Measurements from ENCODE around the gene COQ5. TPM values are rescaled to one million over a fixed set of nuclear protein-coding genes. Genes with fewer than 3 reads are reported as not detected.
A peak's percentile ranks its signal among the peaks of the same experiment; 100 is the strongest.

COQ5 gene
- total RNA-seq, 1 experiment from 2014 or later = 33.8 TPM

DNA sequence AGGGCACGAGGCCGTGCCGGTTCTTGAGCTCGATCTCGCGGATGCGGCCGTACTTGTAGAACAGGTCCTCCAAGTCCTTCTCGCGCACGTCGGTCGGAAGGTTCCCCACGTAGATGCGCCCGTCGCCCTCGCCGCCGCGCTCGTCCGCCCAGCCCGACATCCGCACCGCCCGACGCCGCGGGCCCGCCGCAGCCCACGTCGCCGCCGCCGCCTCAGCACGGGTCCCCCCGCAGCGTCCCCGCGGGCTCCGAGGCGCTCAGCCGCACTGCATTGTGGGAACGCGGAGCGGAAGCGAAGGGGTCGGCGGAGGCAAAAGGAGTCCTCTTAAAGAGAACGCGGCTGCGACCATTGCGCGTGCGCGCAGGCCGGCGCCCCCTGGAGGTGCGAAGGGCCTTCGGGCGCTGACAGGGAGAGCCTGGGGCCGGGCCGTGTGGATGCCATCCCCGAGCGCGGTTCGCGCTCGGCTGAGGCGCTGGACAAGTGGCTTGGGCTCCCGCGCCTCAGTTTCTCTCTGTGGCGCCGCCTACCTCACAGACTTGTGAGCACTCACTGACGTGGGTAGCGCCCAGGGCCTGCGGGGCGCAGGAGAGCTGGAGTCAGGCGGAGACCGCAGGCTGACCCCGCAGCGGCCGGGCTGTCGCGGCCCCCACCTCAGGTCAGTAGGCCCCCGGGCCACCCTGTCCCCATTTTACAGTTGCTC, 59.4 kb downstream of the COQ5 start, which contains the start of gene SRSF9:
TSS of gene SRSF9 (minus strand) at position 299 of the 700 bp plus-strand sequence. CDS start at position 160, 139 bp downstream.
- DNase-seq = peak; percentile 98
- no TSS peak for BruUV-seq (replicated peaks)
- TF ChIP-seq, protein P1, sequence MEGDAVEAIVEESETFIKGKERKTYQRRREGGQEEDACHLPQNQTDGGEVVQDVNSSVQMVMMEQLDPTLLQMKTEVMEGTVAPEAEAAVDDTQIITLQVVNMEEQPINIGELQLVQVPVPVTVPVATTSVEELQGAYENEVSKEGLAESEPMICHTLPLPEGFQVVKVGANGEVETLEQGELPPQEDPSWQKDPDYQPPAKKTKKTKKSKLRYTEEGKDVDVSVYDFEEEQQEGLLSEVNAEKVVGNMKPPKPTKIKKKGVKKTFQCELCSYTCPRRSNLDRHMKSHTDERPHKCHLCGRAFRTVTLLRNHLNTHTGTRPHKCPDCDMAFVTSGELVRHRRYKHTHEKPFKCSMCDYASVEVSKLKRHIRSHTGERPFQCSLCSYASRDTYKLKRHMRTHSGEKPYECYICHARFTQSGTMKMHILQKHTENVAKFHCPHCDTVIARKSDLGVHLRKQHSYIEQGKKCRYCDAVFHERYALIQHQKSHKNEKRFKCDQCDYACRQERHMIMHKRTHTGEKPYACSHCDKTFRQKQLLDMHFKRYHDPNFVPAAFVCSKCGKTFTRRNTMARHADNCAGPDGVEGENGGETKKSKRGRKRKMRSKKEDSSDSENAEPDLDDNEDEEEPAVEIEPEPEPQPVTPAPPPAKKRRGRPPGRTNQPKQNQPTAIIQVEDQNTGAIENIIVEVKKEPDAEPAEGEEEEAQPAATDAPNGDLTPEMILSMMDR (IDR thresholded peaks at IDR 0.05; ENCODE audit: unreplicated experiment) = peak; percentile 93
- no peaks in the 10 kb centered on the region for H3K27me3 Mint-ChIP-seq (ENCODE audit: unreplicated experiment)
- intact Hi-C loops (cut with micrococcal nuclease; ENCODE audit: unreplicated experiment) = loop anchor here (2.0 kb wide), 1 partner anchor 23 kb away; the partner anchor contains the start of genes GATC and TRIAP1
- H3K9me3 Mint-ChIP-seq (ENCODE audit: low read depth, unreplicated experiment) = no peaks in the 10 kb centered on the region
- CTCF ChIA-PET = interaction anchor here (1.4 to 2.4 kb wide), 4 partner anchors 10 to 59 kb away, joined by 4 to 11 read pairs (median 6); partner anchors contain the start of genes COQ5, COX6A1 and DYNLL1
- H3K27ac Mint-ChIP-seq (ENCODE audit: unreplicated experiment) = peak within 1 kb of the TSS; percentile 62
- H3K4me3 Mint-ChIP-seq (ENCODE audit: low read depth, unreplicated experiment) = peak within 1 kb of the TSS; percentile 95
- H3K36me3 Mint-ChIP-seq (ENCODE audit: insufficient read depth, unreplicated experiment) = peaks cover 60% of the 10 kb centered on the region
- peaks cover 49% of the 10 kb centered on the region for H3K4me1 Mint-ChIP-seq (ENCODE audit: low read depth, unreplicated experiment)

DNA sequence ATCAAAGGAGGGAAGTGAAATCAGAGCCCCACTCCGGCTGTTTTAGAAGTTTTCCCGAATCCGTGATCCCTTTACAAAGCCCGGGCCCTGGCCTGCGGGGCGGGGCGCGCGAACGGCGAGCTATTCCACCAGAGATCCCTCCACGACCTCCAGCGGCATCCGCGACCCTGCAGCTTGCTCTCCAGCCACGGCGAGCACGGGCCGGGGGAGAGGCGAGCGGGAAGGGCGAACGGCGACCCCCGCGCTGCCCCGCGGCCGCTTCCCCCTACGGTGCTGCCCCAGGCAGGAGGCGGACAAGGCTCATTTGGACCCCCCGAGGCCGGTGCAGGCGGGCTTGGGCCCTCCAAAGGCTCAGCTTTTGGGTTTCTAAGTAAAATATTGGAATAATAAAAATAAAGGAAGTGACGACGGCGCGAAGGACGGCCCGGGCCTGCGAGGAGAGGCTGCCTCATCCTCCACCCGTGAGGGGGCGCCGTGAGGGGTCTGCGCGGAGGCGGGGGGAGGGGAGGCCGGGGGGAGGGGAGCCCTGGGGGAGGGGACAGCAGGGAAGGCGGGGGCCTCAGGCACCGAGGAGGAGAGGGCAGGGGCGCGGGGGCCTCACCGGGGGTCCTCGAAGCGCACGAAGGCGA, 60.0 kb downstream of the COQ5 start:
- TF ChIP-seq, protein P1 (IDR thresholded peaks at IDR 0.05; ENCODE audit: unreplicated experiment) = no peak
- intact Hi-C loops (cut with micrococcal nuclease; ENCODE audit: unreplicated experiment) = loop anchor here (2.0 kb wide), 1 partner anchor 22 kb away; the partner anchor contains the start of genes GATC and TRIAP1
- H3K27me3 Mint-ChIP-seq (ENCODE audit: unreplicated experiment) = no peaks in the 10 kb centered on the region
- no peaks in the 10 kb centered on the region for H3K9me3 Mint-ChIP-seq (ENCODE audit: low read depth, unreplicated experiment)
- no TSS peak for BruUV-seq (replicated peaks)
- H3K4me3 Mint-ChIP-seq (ENCODE audit: low read depth, unreplicated experiment) = peak overlapping the region; percentile 95
- CTCF ChIA-PET = interaction anchor here (0.7 to 2.4 kb wide), 6 partner anchors 10 to 229 kb away, joined by 3 to 11 read pairs (median 4); partner anchors contain the start of genes COX6A1 and DYNLL1
- peak overlapping the region; percentile 62 for H3K27ac Mint-ChIP-seq (ENCODE audit: unreplicated experiment)
- H3K4me1 Mint-ChIP-seq (ENCODE audit: low read depth, unreplicated experiment) = peaks cover 48% of the 10 kb centered on the region
- H3K36me3 Mint-ChIP-seq (ENCODE audit: insufficient read depth, unreplicated experiment) = peaks cover 67% of the 10 kb centered on the region
- DNase-seq = peak; percentile 33

DNA sequence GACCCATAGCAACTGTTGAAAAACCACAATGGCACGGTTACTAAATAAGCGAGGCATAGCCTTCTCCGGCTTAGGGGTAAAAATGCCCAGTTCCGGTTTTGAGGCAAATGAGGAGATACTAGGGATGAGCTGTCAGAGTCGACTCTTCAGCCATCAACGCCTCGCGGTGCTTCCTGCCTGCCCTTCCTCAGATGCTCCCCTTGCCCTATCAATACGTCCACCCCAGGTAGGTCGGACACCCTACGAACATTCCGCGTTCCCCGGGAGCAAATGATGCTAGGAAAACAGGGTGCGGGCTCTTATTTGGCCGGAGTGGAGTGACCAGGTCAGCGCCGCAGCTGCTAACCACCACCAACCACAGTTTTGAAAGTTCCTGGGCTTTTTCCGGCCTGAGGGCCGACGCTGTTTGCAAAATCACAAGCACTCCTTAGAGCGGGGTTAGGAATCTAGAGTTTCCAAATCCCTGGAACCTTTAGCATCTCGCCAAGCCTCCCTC, 60.6 kb downstream of the COQ5 start:
- TF ChIP-seq, protein P1 (IDR thresholded peaks at IDR 0.05; ENCODE audit: unreplicated experiment) = no peak
- intact Hi-C loops (cut with micrococcal nuclease; ENCODE audit: unreplicated experiment) = loop anchor here (2.0 kb wide), 1 partner anchor 22 kb away; the partner anchor contains the start of genes GATC and TRIAP1
- peak; percentile 32 for DNase-seq
- peak overlapping the region; percentile 62 for H3K27ac Mint-ChIP-seq (ENCODE audit: unreplicated experiment)
- H3K27me3 Mint-ChIP-seq (ENCODE audit: unreplicated experiment) = no peaks in the 10 kb centered on the region
- H3K9me3 Mint-ChIP-seq (ENCODE audit: low read depth, unreplicated experiment) = no peaks in the 10 kb centered on the region
- peaks cover 42% of the 10 kb centered on the region for H3K4me1 Mint-ChIP-seq (ENCODE audit: low read depth, unreplicated experiment)
- H3K4me3 Mint-ChIP-seq (ENCODE audit: low read depth, unreplicated experiment) = peak overlapping the region; percentile 95
- TSS peak; percentile 39 for BruUV-seq (replicated peaks)
- H3K36me3 Mint-ChIP-seq (ENCODE audit: insufficient read depth, unreplicated experiment) = peaks cover 68% of the 10 kb centered on the region
- CTCF ChIA-PET = interaction anchor here (0.5 to 2.4 kb wide), 7 partner anchors 11 to 228 kb away, joined by 3 to 11 read pairs (median 5); partner anchors contain the start of genes COX6A1 and DYNLL1

DNA sequence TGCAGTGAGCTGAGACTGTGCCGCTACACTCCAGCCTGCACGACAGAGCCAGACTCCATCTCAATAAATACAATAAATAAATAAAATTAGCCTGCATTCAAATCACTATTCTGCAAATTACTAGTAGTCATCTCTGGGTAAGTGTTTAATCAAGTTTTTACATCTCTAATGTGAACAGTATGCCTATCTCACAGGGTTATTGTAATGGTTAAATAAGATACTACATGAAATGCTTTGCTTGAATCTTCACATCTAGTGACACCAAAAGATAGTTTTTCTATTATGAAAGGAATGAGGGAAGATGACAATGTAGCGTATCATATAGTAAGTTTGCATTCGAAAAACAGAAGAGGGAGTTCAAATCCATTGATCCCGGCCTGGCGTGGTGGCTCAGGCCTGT, 61.5 kb downstream of the COQ5 start:
- Mint-ChIP-seq H3K27me3 (ENCODE audit: unreplicated experiment) (no peaks in the 10 kb centered on the region), H3K36me3 (ENCODE audit: insufficient read depth, unreplicated experiment) (peaks cover 77% of the 10 kb centered on the region), H3K4me1 (ENCODE audit: low read depth, unreplicated experiment) (peaks cover 34% of the 10 kb centered on the region), H3K9me3 (ENCODE audit: low read depth, unreplicated experiment) (no peaks in the 10 kb centered on the region), H3K4me3 (ENCODE audit: low read depth, unreplicated experiment) (peak overlapping the region; percentile 95), H3K27ac (ENCODE audit: unreplicated experiment) (no peak overlapping the region)
- DNase-seq = no peak
- intact Hi-C loops (cut with micrococcal nuclease; ENCODE audit: unreplicated experiment) = no loop called here
- no TSS peak for BruUV-seq (replicated peaks)
- TF ChIP-seq, protein P1 (IDR thresholded peaks at IDR 0.05; ENCODE audit: unreplicated experiment) = no peak
- CTCF ChIA-PET = interaction anchor here (0.5 to 0.9 kb wide), 2 partner anchors 30 to 88 kb away, joined by 3 to 6 read pairs; no protein-coding TSS in a partner anchor
